Endothelial cell of umbilical vein (primary cell): ENCODE results near the gene BRF1. TPM values are rescaled to one million over a fixed set of nuclear protein-coding genes. Genes with fewer than 3 reads are reported as not detected.

Source experiments
- BruUV-seq: library from RNA; stranded (reverse); fragments of 400-500 nt; replicated peaks from 2 replicates; lab custom pipeline; 2021; lab: Mats Ljungman, UMichigan
- CTCF ChIA-PET: fragments of 300-600, 350-600 bp; sonication (Branson Sonifier 250); formaldehyde crosslinking; loops from one replicate; lab custom pipeline; 2021; ENCODE audit warnings: antibody characterized with exemption, inconsistent platforms; lab: Charles Lee
- POLR2A ChIA-PET: fragments of 300-600, 350-600 bp; sonication (Branson Sonifier 250); formaldehyde crosslinking; loops from one replicate; lab custom pipeline; 2021; ENCODE audit warnings: antibody characterized with exemption, inconsistent platforms; lab: Charles Lee
- DNase-seq: peaks from one replicate; pipeline ENCODE4 v3.0.0-alpha.2; 2011; ENCODE audit warnings: low read depth, low spot score
- FAIRE-seq: peaks from 2 replicates; lab custom pipeline; 2011; peaks lifted over from hg19 to GRCh38; lab: Jason Lieb, UNC
- H2AFZ ChIP-seq: 2 replicates; pipeline ENCODE4 v1.6.0; 2012; ENCODE audit warnings: low read depth, low read length, control low read depth, inconsistent platforms
- H3K27ac ChIP-seq: 2 replicates; pipeline ENCODE4 v1.5.1; 2011; ENCODE audit warnings: low read depth, mild to moderate bottlenecking, control low read depth, low read length, moderate library complexity; ENCODE audit not compliant: insufficient read depth
- H3K27me3 ChIP-seq, 2 experiments: 2 replicates each; pipeline versions ENCODE4 v1.6.0 to v1.6.1; 2011; ENCODE audit warnings: low read length in 2 of 2, mixed read lengths in 1 of 2; ENCODE audit not compliant: control insufficient read depth in 2 of 2, insufficient read depth in 2 of 2
- H3K36me3 ChIP-seq, 2 experiments: 2 replicates in 1 of 2; 3 replicates in 1 of 2; pipeline ENCODE4 v1.5.1; 2011; ENCODE audit warnings: low read length in 2 of 2, mild to moderate bottlenecking in 1 of 2, moderate library complexity in 1 of 2; ENCODE audit not compliant: control insufficient read depth in 2 of 2, insufficient read depth in 2 of 2; ENCODE audit errors: extremely low read depth in 1 of 2
- H3K4me1 ChIP-seq: 3 replicates; pipeline ENCODE4 v1.5.1; 2011; ENCODE audit warnings: mild to moderate bottlenecking, low read length; ENCODE audit not compliant: control insufficient read depth, insufficient read depth; ENCODE audit errors: extremely low read depth
- H3K4me2 ChIP-seq: 2 replicates; pipeline ENCODE4 v1.6.1; 2011; ENCODE audit warnings: low read length, control low read depth, mixed read lengths; ENCODE audit not compliant: insufficient read depth
- H3K4me3 ChIP-seq, 3 experiments: fragments of 200-600 bp in 1 of 3; sonication (generic), shearing (Covaris generic) in 1 of 3; replicated peaks in 1 of 3; 2 replicates each; pipeline ENCODE4 v1.5.1; 2011 to 2016; ENCODE audit warnings: control low read depth in 3 of 3, low read length in 3 of 3, mild to moderate bottlenecking in 2 of 3, inconsistent platforms in 1 of 3, low read depth in 1 of 3, moderate library complexity in 1 of 3; ENCODE audit not compliant: insufficient read depth in 1 of 3
- H3K79me2 ChIP-seq: 2 replicates; pipeline ENCODE4 v1.6.0; 2012; ENCODE audit warnings: low read length, inconsistent platforms; ENCODE audit not compliant: control insufficient read depth, insufficient read depth
- H3K9ac ChIP-seq: replicated peaks from 2 replicates; pipeline ENCODE3; 2011; ENCODE audit warnings: low read length, control low read depth; ENCODE audit not compliant: insufficient read depth; ENCODE audit errors: extremely low read depth
- H3K9me1 ChIP-seq: replicated peaks from 3 replicates; pipeline ENCODE4 v1.6.0; 2011; ENCODE audit warnings: mild to moderate bottlenecking, low read length; ENCODE audit not compliant: control insufficient read depth, insufficient read depth; ENCODE audit errors: extremely low read depth
- H3K9me3 ChIP-seq: replicated peaks from 2 replicates; pipeline ENCODE4 v1.5.1; 2012; ENCODE audit warnings: low read length, inconsistent platforms; ENCODE audit not compliant: control insufficient read depth, insufficient read depth
- H4K20me1 ChIP-seq: replicated peaks from 2 replicates; pipeline ENCODE3; 2011; ENCODE audit warnings: mild to moderate bottlenecking, low read length; ENCODE audit not compliant: control insufficient read depth, insufficient read depth; ENCODE audit errors: extremely low read depth
- CTCF ChIP-seq, 2 donors: IDR thresholded peaks; 1 replicate in 1 of 2; 2 replicates in 1 of 2; pipeline ENCODE4 v1.5.1; 2011; ENCODE audit warnings: low read length in 2 of 2, mild to moderate bottlenecking in 2 of 2, moderate library complexity in 2 of 2, control low read depth in 1 of 2, inconsistent platforms in 1 of 2, low read depth in 1 of 2; ENCODE audit not compliant: insufficient read depth in 1 of 2; ENCODE audit errors: extremely low read depth in 1 of 2
- EZH2 ChIP-seq: IDR thresholded peaks from 2 replicates; pipeline ENCODE4 v1.6.1; 2012; ENCODE audit warnings: borderline replicate concordance, low read depth, mild to moderate bottlenecking, moderate library complexity, low read length, inconsistent platforms; ENCODE audit not compliant: severe bottlenecking
- FOS ChIP-seq: IDR thresholded peaks from 2 replicates; pipeline ENCODE4 v1.6.1; 2011; ENCODE audit warnings: mild to moderate bottlenecking, low read length, moderate library complexity, borderline replicate concordance; ENCODE audit not compliant: insufficient read depth
- GATA2 ChIP-seq: IDR thresholded peaks from 2 replicates; pipeline ENCODE4 v1.7.0; 2011; ENCODE audit warnings: low read depth, mild to moderate bottlenecking, moderate library complexity, mixed read lengths, low read length; ENCODE audit not compliant: insufficient read length, insufficient read depth
- JUN ChIP-seq: IDR thresholded peaks from 2 replicates; pipeline ENCODE4 v1.6.1; 2011; ENCODE audit warnings: borderline replicate concordance, low read depth; ENCODE audit not compliant: insufficient read length, insufficient read depth
- MAX ChIP-seq: IDR thresholded peaks from 2 replicates; pipeline ENCODE4 v1.6.1; 2011; ENCODE audit not compliant: insufficient read depth, insufficient read length
- MYC ChIP-seq: IDR thresholded peaks from one replicate; pipeline ENCODE4 v1.6.1; 2011; ENCODE audit warnings: mild to moderate bottlenecking, low read depth, low read length
- POLR2A ChIP-seq: IDR thresholded peaks from 2 replicates; pipeline ENCODE4 v1.6.1; 2012; ENCODE audit warnings: low read depth, mild to moderate bottlenecking, control low read depth, low read length
- POLR2AphosphoS5 ChIP-seq: IDR thresholded peaks from 2 replicates; pipeline ENCODE4 v1.6.1; 2012; ENCODE audit warnings: low read depth, mild to moderate bottlenecking, control low read depth, low read length, moderate library complexity; ENCODE audit not compliant: insufficient read depth
- dilution Hi-C: fragments of 300-500 bp; cut with MboI; formaldehyde crosslinking; loops from one replicate; pipeline ENCODE4 v1.15.0; 2019; ENCODE audit warnings: low sequenced_read_pairs; ENCODE audit not compliant: extremely low pct_ligation_motif_present
- intact Hi-C: fragments of 100-400 bp; cut with micrococcal nuclease; formaldehyde crosslinking; loops from one replicate; pipeline ENCODE4 v1.10.0; 2022
- polyA plus RNA-seq, 4 experiments: library from polyadenylated mRNA; depleted of rRNA in 3 of 4; stranded (reverse) in 3 of 4; unstranded in 1 of 4; fragments of >200 nt; gene quantifications; 2 replicates each; pipeline versions ENCODE4 v1.2.1 to v1.2.3, GENCODE V29; 2011 to 2012; ENCODE audit warnings: missing spikeins in 1 of 4
- total RNA-seq: library from RNA; stranded (reverse); gene quantifications from 2 replicates; pipeline ENCODE4 v1.2.3, GENCODE V29; 2021

Gene BRF1
- total and polyA plus RNA-seq, 2 donors (not counting 3 experiments of a cell fraction or from before 2014, with no cell fraction given) = 19.0 to 47.2 TPM

- Histone ChIP-seq H3K9ac (no peak overlapping the region), H3K9me3 (no peaks in the 10 kb centered on the region), H3K4me3 (no peak overlapping the region), H3K4me2 (no peak overlapping the region), H3K4me1 (no peaks in the 10 kb centered on the region), H4K20me1 (no peaks in the 10 kb centered on the region), H3K27me3 (no peaks in the 10 kb centered on the region), H3K79me2 (no peaks in the 10 kb centered on the region), H3K27ac (no peak overlapping the region), H2AFZ (no peak overlapping the region), H3K9me1 (no peaks in the 10 kb centered on the region), H3K36me3 (peaks cover 0 to 28% of the 10 kb centered on the region in 2 experiments)
- POLR2A ChIA-PET = no interaction called here
- FAIRE-seq = no peak
- intact Hi-C loops = no loop called here
- dilution Hi-C loops = no loop called here
- BruUV-seq = no TSS peak
- no peak for DNase-seq
- CTCF ChIA-PET = no interaction called here
- TF ChIP-seq POLR2A (no peak), FOS (no peak), GATA2 (no peak), MYC (no peak), EZH2 (no peak), CTCF (IDR thresholded peaks at IDR 0.05; ENCODE audit: extremely low read depth in 1 of 2, insufficient read depth in 1 of 2, low read depth in 1 of 2, low read length in 2 of 2) (no peak), JUN (no peak), POLR2AphosphoS5 (no peak), MAX (no peak)
These were observed 81.7 kb downstream of the BRF1 start for GRCh38 chr14:105219043-105219612.
